ENCODE results near the gene CD300LF.

Gene CD300LF

GRCh38 chr17:74745548-74746177 lies 32.9 kb upstream of the CD300LF start:
- no peak for DNase-seq (ENCODE audit: low read depth)

GRCh38 chr17:74744714-74745547 lies 32.2 kb upstream of the CD300LF start:
- DNase-seq (ENCODE audit: low read depth), result peak; percentile 70

- DNase-seq (ENCODE audit: low read depth), result no peak
These were observed 31.6 kb upstream of the CD300LF start for GRCh38 chr17:74744349-74744713.

- no peak for DNase-seq (ENCODE audit: low read depth)
These were observed 31.0 kb upstream of the CD300LF start for GRCh38 chr17:74743755-74744154.

- no peak for DNase-seq (ENCODE audit: low read depth)
These were observed 30.3 kb upstream of the CD300LF start for GRCh38 chr17:74742978-74743545.

GRCh38 chr17:74742153-74742515 lies 29.4 kb upstream of the CD300LF start:
- no peak for DNase-seq (ENCODE audit: low read depth)

- no peak for DNase-seq (ENCODE audit: low read depth)
These were observed 28.1 kb upstream of the CD300LF start for GRCh38 chr17:74740641-74741387.

GRCh38 chr17:74740173-74740572 lies 27.4 kb upstream of the CD300LF start:
- no peak for DNase-seq (ENCODE audit: low read depth)

- DNase-seq (ENCODE audit: low read depth), result no peak
These were observed 26.6 kb upstream of the CD300LF start for GRCh38 chr17:74739227-74739831.

GRCh38 chr17:74738051-74738996 lies 25.6 kb upstream of the CD300LF start:
- DNase-seq (ENCODE audit: low read depth), result peak; percentile 50

GRCh38 chr17:74737299-74738050 lies 24.8 kb upstream of the CD300LF start:
- peak; percentile 30 for DNase-seq (ENCODE audit: low read depth)

- no peak for DNase-seq (ENCODE audit: low read depth)
These were observed 24.0 kb upstream of the CD300LF start, which contains the start of gene RAB37 for GRCh38 chr17:74736513-74737298. Gene RAB37, plus strand, starts transcription at chr17:74737256. Its CDS starts 17 bp downstream, at chr17:74737273.

- no peak for DNase-seq (ENCODE audit: low read depth)
These were observed 21.5 kb upstream of the CD300LF start for GRCh38 chr17:74734256-74734655.

- DNase-seq (ENCODE audit: low read depth), result no peak
These were observed 20.8 kb upstream of the CD300LF start for GRCh38 chr17:74733365-74734122.

- DNase-seq (ENCODE audit: low read depth), result no peak
These were observed 19.5 kb upstream of the CD300LF start for GRCh38 chr17:74732042-74732867.

- DNase-seq (ENCODE audit: low read depth), result no peak
These were observed 18.6 kb upstream of the CD300LF start for GRCh38 chr17:74731347-74731605.

- peak; percentile 24 for DNase-seq (ENCODE audit: low read depth)
These were observed 18.0 kb upstream of the CD300LF start for GRCh38 chr17:74730491-74731346.
